Fibroblast of lung (primary cell): Measurements from ENCODE around the gene ZBTB7C. TPM values are rescaled to one million over a fixed set of nuclear protein-coding genes. Genes with fewer than 3 reads are reported as not detected.

ENCODE experiments used
- DNase-seq, 2 donors: peaks; one replicate each; pipeline versions ENCODE4 v3.0.0 to v3.0.0-alpha.2; 2010; ENCODE audit warnings: low read depth in 2 of 2
- H2AFZ ChIP-seq: 2 replicates; pipeline ENCODE4 v1.5.1; 2012; ENCODE audit warnings: low read length, control low read depth, inconsistent platforms
- H3K27ac ChIP-seq: 2 replicates; pipeline ENCODE4 v1.5.1; 2011; ENCODE audit warnings: low read length, control low read depth; ENCODE audit not compliant: insufficient read depth
- H3K27me3 ChIP-seq: 2 replicates; pipeline ENCODE4 v1.5.1; 2011; ENCODE audit warnings: mild to moderate bottlenecking, low read length; ENCODE audit not compliant: control insufficient read depth, insufficient read depth
- H3K36me3 ChIP-seq: 2 replicates; pipeline ENCODE4 v1.5.1; 2011; ENCODE audit warnings: low read length; ENCODE audit not compliant: control insufficient read depth, insufficient read depth
- H3K4me1 ChIP-seq: 2 replicates; pipeline ENCODE4 v1.5.1; 2011; ENCODE audit warnings: low read length; ENCODE audit not compliant: control insufficient read depth, insufficient read depth; ENCODE audit errors: extremely low read depth
- H3K4me2 ChIP-seq: 2 replicates; pipeline ENCODE4 v1.5.1; 2011; ENCODE audit warnings: low read length, control low read depth; ENCODE audit not compliant: insufficient read depth; ENCODE audit errors: extremely low read depth
- H3K4me3 ChIP-seq, 4 experiments: fragments of 200-600 bp in 1 of 4; sonication (generic) in 1 of 4; replicated peaks in 1 of 4; 2 replicates each; pipeline ENCODE4 v1.5.1; 2011 to 2016; ENCODE audit warnings: low read length in 4 of 4, low read depth in 3 of 4, mild to moderate bottlenecking in 3 of 4, control low read depth in 2 of 4, inconsistent platforms in 1 of 4, mixed read lengths in 1 of 4; ENCODE audit not compliant: insufficient read depth in 1 of 4; ENCODE audit errors: control extremely low read depth in 1 of 4
- H3K79me2 ChIP-seq: 2 replicates; pipeline ENCODE4 v1.5.1; 2012; ENCODE audit warnings: mild to moderate bottlenecking, low read length, inconsistent platforms; ENCODE audit not compliant: control insufficient read depth, insufficient read depth
- H3K9ac ChIP-seq: 2 replicates; pipeline ENCODE4 v1.5.1; 2011; ENCODE audit warnings: mild to moderate bottlenecking, low read length, control low read depth; ENCODE audit not compliant: insufficient read depth
- H3K9me3 ChIP-seq: 2 replicates; pipeline ENCODE4 v1.5.1; 2012; ENCODE audit warnings: low read depth, low read length; ENCODE audit not compliant: control insufficient read depth, insufficient read depth
- H4K20me1 ChIP-seq: 2 replicates; pipeline ENCODE4 v1.5.1; 2011; ENCODE audit warnings: low read length; ENCODE audit not compliant: control insufficient read depth, insufficient read depth; ENCODE audit errors: extremely low read depth
- CTCF ChIP-seq, 2 donors: IDR thresholded peaks in 1 of 2; conservative IDR thresholded peaks in 1 of 2; 1 replicate in 1 of 2; 2 replicates in 1 of 2; pipeline ENCODE4 v1.5.1; 2011 to 2012; ENCODE audit warnings: low read length in 2 of 2, control low read depth in 1 of 2, inconsistent platforms in 1 of 2, low read depth in 1 of 2, mild to moderate bottlenecking in 1 of 2
- EZH2 ChIP-seq: IDR thresholded peaks from 2 replicates; pipeline ENCODE4 v1.5.1; 2012; ENCODE audit warnings: low read length, control low read depth, mild to moderate bottlenecking; ENCODE audit errors: missing control alignments
- polyA plus RNA-seq, 2 donors: library from polyadenylated mRNA; depleted of rRNA in 1 of 2; stranded (reverse) in 1 of 2; unstranded in 1 of 2; fragments of >200 nt; gene quantifications; 2 replicates each; pipeline ENCODE4 v1.2.1, GENCODE V29; 2011 to 2012; ENCODE audit warnings: missing spikeins in 1 of 2
- total RNA-seq: library from RNA; depleted of rRNA; stranded (reverse); fragments of >200 nt; gene quantifications from 2 replicates; pipeline ENCODE4 v1.2.1, GENCODE V29; 2014

ZBTB7C gene
- total and polyA plus RNA-seq, 2 donors (not counting 1 experiment from before 2014, with no cell fraction given), result 0.19 to 0.33 TPM

GRCh38 chr18:48138210-48138609, 271.0 kb downstream of the ZBTB7C start:
- Histone ChIP-seq H3K4me3 (no peak overlapping the region), H3K27me3 (peaks cover 28% of the 10 kb centered on the region), H3K4me2 (no peak overlapping the region), H3K36me3 (no peaks in the 10 kb centered on the region), H3K27ac (no peak overlapping the region), H3K9ac (no peak overlapping the region), H3K79me2 (no peaks in the 10 kb centered on the region), H3K9me3 (no peaks in the 10 kb centered on the region), H4K20me1 (no peaks in the 10 kb centered on the region), H3K4me1 (no peaks in the 10 kb centered on the region), H2AFZ (no peak overlapping the region)
- no peak for DNase-seq
- TF ChIP-seq EZH2, result no peak
- TF ChIP-seq CTCF (conservative IDR thresholded peaks at IDR 0.05 in 1 of 2, IDR thresholded peaks at IDR 0.05 in 1 of 2; ENCODE audit: low read depth in 1 of 2, low read length in 2 of 2), result no peak

DNA sequence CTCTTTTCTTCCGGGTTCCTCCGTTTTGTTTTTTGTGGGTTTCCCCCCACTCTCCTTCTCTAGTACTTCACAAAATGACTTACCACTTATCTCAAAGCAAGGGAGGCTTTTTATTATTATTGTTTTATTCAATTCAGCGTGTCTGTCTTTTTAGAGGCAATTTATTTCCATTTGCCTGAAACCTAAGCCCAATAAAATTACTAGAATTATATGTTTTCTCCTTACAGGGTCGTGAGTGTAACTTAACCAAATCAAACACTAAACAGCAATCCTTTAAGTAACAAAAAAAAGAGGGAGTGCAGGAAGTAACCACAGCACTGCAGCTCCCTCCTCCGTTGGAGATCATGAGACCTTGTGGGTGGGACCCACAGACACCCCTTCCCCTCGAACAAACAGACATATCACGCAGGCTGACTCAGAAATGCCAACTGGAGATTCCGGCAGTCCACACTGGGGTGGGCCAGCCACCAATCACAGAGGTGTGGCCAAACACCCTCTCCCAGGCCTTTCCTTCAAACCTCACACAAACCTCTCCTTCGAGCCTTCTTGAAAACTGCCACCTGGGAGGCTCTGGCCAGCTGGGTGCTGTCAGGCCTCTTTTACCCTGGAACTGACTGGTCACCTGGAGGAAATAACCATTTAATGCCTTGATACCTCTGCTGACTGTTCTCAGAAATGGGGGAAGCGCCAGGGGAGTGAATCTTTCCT, 271.7 kb downstream of the ZBTB7C start:
- no peak overlapping the region for H2AFZ ChIP-seq
- H3K9ac ChIP-seq, result no peak overlapping the region
- H3K36me3 ChIP-seq, result no peaks in the 10 kb centered on the region
- no peaks in the 10 kb centered on the region for H3K9me3 ChIP-seq
- no peak for DNase-seq
- peaks cover 28% of the 10 kb centered on the region for H3K27me3 ChIP-seq
- H4K20me1 ChIP-seq, result no peaks in the 10 kb centered on the region
- no peaks in the 10 kb centered on the region for H3K79me2 ChIP-seq
- TF ChIP-seq CTCF (conservative IDR thresholded peaks at IDR 0.05 in 1 of 2, IDR thresholded peaks at IDR 0.05 in 1 of 2; ENCODE audit: low read depth in 1 of 2, low read length in 2 of 2) (no peak), EZH2 (no peak)
- H3K4me1 ChIP-seq, result no peaks in the 10 kb centered on the region
- H3K4me3 ChIP-seq, result no peak overlapping the region
- no peak overlapping the region for H3K27ac ChIP-seq
- no peak overlapping the region for H3K4me2 ChIP-seq

GRCh38 chr18:48136827-48137373, 272.3 kb downstream of the ZBTB7C start:
- Histone ChIP-seq H3K9me3 (no peaks in the 10 kb centered on the region), H3K27me3 (peaks cover 28% of the 10 kb centered on the region), H3K79me2 (no peaks in the 10 kb centered on the region), H3K4me3 (peak overlapping the region in 1 of 4 experiments; percentile 30), H3K9ac (no peak overlapping the region), H3K36me3 (no peaks in the 10 kb centered on the region), H3K4me1 (no peaks in the 10 kb centered on the region), H3K27ac (no peak overlapping the region), H4K20me1 (no peaks in the 10 kb centered on the region), H3K4me2 (no peak overlapping the region), H2AFZ (no peak overlapping the region)
- TF ChIP-seq EZH2 (no peak), CTCF (conservative IDR thresholded peaks at IDR 0.05 in 1 of 2, IDR thresholded peaks at IDR 0.05 in 1 of 2; ENCODE audit: low read depth in 1 of 2, low read length in 2 of 2) (no peak)
- DNase-seq, result no peak
